Chondrocyte (in vitro differentiated cells): Measurements from ENCODE around the gene SMOC2. TPM values are rescaled to one million over a fixed set of nuclear protein-coding genes. Genes with fewer than 3 reads are reported as not detected.

Experiments
- DNase-seq: peaks from one replicate; pipeline ENCODE4 v3.0.0; 2021; ENCODE audit warnings: mixed read lengths, low spot score
- H3K27ac Mint-ChIP-seq: one replicate; pipeline ENCODE4 v1.8.0; 2021; ENCODE audit warnings: mild to moderate bottlenecking, moderate library complexity, mixed read lengths; ENCODE audit not compliant: unreplicated experiment
- H3K27me3 Mint-ChIP-seq: 2 replicates; pipeline ENCODE4 v1.8.0; 2021; ENCODE audit warnings: low read depth, mixed read lengths
- H3K36me3 Mint-ChIP-seq: 2 replicates; pipeline ENCODE4 v1.8.0; 2021; ENCODE audit warnings: low read depth, mixed read lengths
- H3K4me1 Mint-ChIP-seq: 2 replicates; pipeline ENCODE4 v1.8.0; 2021; ENCODE audit warnings: low read depth, mild to moderate bottlenecking, mixed read lengths
- H3K4me3 Mint-ChIP-seq: one replicate; pipeline ENCODE4 v1.8.0; 2021; ENCODE audit warnings: mild to moderate bottlenecking, moderate library complexity, mixed read lengths; ENCODE audit not compliant: unreplicated experiment
- H3K9me3 Mint-ChIP-seq: 2 replicates; pipeline ENCODE4 v1.8.0; 2021; ENCODE audit warnings: low read depth, mixed read lengths
- total RNA-seq: library from RNA; stranded (reverse); gene quantifications from 3 replicates; pipeline ENCODE4 v1.2.1, GENCODE V29; 2021
- TF ChIP-seq, protein P1 (sequence below): fragments of 200-600 bp; sonication (generic); IDR thresholded peaks from 2 replicates; pipeline ENCODE4 v1.5.0; 2021; ENCODE audit warnings: antibody characterized with exemption, mild to moderate bottlenecking, moderate library complexity

The SMOC2 gene
- total RNA-seq, 1 donor from 2014 or later = 148 TPM

- no peak for DNase-seq
- no peak overlapping the region for H3K4me3 Mint-ChIP-seq
- H3K36me3 Mint-ChIP-seq = peaks cover 24% of the 10 kb centered on the region
- no peak overlapping the region for H3K27ac Mint-ChIP-seq
- peaks cover 7% of the 10 kb centered on the region for H3K27me3 Mint-ChIP-seq
- no peaks in the 10 kb centered on the region for H3K9me3 Mint-ChIP-seq
- no peaks in the 10 kb centered on the region for H3K4me1 Mint-ChIP-seq
- TF ChIP-seq, protein P1, sequence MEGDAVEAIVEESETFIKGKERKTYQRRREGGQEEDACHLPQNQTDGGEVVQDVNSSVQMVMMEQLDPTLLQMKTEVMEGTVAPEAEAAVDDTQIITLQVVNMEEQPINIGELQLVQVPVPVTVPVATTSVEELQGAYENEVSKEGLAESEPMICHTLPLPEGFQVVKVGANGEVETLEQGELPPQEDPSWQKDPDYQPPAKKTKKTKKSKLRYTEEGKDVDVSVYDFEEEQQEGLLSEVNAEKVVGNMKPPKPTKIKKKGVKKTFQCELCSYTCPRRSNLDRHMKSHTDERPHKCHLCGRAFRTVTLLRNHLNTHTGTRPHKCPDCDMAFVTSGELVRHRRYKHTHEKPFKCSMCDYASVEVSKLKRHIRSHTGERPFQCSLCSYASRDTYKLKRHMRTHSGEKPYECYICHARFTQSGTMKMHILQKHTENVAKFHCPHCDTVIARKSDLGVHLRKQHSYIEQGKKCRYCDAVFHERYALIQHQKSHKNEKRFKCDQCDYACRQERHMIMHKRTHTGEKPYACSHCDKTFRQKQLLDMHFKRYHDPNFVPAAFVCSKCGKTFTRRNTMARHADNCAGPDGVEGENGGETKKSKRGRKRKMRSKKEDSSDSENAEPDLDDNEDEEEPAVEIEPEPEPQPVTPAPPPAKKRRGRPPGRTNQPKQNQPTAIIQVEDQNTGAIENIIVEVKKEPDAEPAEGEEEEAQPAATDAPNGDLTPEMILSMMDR = no peak
These were observed 156.5 kb downstream of the SMOC2 start for GRCh38 chr6:168597471-168597875.

- no peaks in the 10 kb centered on the region for H3K9me3 Mint-ChIP-seq
- TF ChIP-seq, protein P1 = no peak
- no peaks in the 10 kb centered on the region for H3K4me1 Mint-ChIP-seq
- H3K27ac Mint-ChIP-seq = no peak overlapping the region
- no peak for DNase-seq
- peaks cover 7% of the 10 kb centered on the region for H3K27me3 Mint-ChIP-seq
- H3K36me3 Mint-ChIP-seq = peaks cover 31% of the 10 kb centered on the region
- no peak overlapping the region for H3K4me3 Mint-ChIP-seq
These were observed 157.5 kb downstream of the SMOC2 start for GRCh38 chr6:168598251-168599117.

GRCh38 chr6:168599118-168599494 lies 158.1 kb downstream of the SMOC2 start:
- no peaks in the 10 kb centered on the region for H3K9me3 Mint-ChIP-seq
- peaks cover 37% of the 10 kb centered on the region for H3K36me3 Mint-ChIP-seq
- DNase-seq = no peak
- no peak overlapping the region for H3K4me3 Mint-ChIP-seq
- peaks cover 7% of the 10 kb centered on the region for H3K27me3 Mint-ChIP-seq
- TF ChIP-seq, protein P1 = no peak
- H3K4me1 Mint-ChIP-seq = no peaks in the 10 kb centered on the region
- H3K27ac Mint-ChIP-seq = no peak overlapping the region

GRCh38 chr6:168599769-168600330 lies 158.9 kb downstream of the SMOC2 start:
- Mint-ChIP-seq H3K4me3 (no peak overlapping the region), H3K27ac (no peak overlapping the region), H3K36me3 (peaks cover 41% of the 10 kb centered on the region), H3K4me1 (no peaks in the 10 kb centered on the region), H3K27me3 (peaks cover 10% of the 10 kb centered on the region), H3K9me3 (no peaks in the 10 kb centered on the region)
- no peak for DNase-seq
- TF ChIP-seq, protein P1 = no peak

GRCh38 chr6:168600381-168600780 lies 159.4 kb downstream of the SMOC2 start:
- no peak overlapping the region for H3K27ac Mint-ChIP-seq
- peaks cover 14% of the 10 kb centered on the region for H3K27me3 Mint-ChIP-seq
- no peak overlapping the region for H3K4me3 Mint-ChIP-seq
- no peaks in the 10 kb centered on the region for H3K4me1 Mint-ChIP-seq
- DNase-seq = no peak
- TF ChIP-seq, protein P1 = no peak
- no peaks in the 10 kb centered on the region for H3K9me3 Mint-ChIP-seq
- peaks cover 41% of the 10 kb centered on the region for H3K36me3 Mint-ChIP-seq
